GM19035 (cell line): ENCODE measurements around the gene NEURL1.

ENCODE experiments used
- ATAC-seq: cut with Tn5 transposase; IDR thresholded peaks from one replicate; pipeline ENCODE4 v1.9.1; 2021; ENCODE audit not compliant: unreplicated experiment

The NEURL1 gene

DNA sequence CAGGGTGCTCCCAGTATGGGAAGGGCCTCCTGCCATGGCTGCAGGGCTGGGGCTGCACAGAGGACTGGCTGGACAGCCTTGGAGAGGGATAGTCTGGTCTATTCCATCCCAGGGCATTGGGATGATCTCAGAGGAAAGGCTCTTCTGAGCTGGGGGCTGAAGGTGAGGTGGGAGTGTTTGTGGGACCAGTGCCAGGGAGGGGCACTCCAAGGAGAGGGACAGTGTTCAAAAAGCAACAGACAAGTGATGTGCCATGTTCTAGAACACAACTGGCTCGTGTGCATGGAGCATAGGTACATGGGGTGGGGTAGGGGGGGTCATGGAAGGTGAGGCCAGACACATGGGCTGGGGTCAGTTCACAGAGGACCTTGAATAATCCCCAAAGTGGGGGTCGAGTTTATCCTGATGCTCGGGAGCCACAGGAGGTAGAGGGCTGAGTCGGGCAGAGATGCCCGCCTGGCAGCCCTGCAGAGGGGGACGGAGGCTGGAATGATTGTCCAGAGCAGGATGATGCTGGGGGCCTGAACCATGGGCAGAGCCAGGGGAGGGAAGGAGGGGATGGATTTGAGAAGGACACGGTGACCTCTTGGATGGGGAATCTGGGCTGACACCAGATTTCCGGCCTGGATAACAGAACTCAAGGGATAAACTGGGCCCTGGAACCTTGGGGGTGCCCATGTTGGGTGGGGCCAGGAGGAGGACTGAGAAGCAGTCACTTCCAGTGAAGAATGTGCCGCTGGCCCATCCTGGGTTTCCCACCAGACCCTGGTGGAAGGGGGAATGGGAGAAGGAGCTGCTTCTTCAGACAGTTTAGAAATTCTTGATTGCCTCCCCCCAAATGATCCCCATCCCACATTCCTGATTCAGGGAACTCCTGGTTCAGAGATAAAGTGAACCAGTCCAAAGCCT, 50.4 kb downstream of the NEURL1 start:
- no peak for ATAC-seq

DNA sequence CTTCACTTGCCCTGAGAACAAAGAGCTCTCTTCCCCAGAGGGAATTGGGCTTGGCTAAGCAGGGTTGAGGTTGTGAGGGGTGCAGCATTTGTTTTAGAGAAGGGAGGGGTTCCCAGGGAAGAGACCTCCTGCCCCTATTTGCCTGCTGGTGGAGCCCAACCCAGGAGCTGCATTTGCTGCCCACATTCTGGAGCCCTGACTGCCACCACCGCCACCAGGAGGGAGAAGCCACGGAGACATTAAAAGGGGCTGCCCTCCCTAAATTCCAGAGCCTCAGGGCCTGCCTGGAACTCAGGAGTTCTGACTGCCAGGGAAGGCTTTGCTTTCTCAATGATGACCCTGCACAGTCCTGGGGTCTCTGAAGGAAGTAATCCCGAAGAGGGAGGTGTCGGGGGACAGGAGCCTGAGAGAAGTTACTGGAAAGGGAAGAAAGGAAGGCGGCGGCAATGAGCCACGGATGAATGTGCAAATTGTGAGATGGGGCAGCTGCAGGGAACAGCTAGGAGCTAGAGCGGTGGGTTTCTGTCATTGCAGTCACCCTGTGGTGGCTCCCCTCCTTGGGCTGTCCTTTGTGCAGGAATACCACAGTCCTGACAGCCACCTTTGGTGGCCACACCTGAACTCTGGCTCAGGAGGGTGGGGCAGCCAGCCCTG, 51.3 kb downstream of the NEURL1 start:
- ATAC-seq: no peak

DNA sequence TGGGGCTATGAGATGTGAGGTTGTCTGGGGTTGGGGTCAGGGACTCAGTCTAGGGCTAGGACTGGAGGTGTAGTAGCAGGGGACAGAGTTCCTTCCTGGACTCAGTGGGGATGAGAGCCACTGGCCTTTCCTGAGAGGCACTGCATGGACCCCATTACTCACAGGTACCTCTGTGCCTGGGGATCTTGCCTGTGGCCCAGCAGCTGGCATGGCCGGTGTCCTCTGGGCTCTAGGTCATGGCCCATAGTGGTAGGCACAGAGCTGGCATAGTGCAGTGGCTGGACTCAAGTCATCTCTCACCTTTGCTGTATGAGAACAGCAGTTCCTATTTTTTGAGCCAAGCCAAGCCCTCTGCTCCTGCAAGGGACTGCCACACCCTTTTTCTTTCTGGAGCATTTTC, 51.9 kb downstream of the NEURL1 start:
- ATAC-seq: no peak

DNA sequence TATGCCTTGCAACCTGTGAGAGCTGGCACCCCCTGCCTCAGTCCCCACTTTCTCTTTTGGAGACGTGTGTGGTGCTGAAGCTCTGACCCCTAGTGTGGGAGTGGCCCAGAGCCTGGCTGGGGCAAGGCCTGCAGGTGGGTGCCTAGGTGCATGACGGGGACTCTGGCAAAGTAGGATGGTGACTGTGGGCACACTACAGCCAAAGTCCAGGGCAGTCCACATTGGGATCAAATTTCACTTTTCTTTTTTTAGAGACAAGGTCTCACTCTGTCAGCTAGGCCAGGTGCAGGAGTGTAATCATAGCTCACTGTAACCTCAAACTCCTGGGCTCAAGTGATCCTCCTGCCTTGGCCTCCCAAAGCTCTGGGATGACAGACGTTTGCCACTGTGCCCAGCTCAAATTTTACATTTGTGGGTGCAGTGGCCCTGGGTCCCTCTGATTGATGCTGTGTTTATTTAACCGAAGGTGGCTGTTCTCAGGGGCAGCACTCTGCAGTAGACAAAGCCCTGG, 52.3 kb downstream of the NEURL1 start:
- ATAC-seq: no peak

DNA sequence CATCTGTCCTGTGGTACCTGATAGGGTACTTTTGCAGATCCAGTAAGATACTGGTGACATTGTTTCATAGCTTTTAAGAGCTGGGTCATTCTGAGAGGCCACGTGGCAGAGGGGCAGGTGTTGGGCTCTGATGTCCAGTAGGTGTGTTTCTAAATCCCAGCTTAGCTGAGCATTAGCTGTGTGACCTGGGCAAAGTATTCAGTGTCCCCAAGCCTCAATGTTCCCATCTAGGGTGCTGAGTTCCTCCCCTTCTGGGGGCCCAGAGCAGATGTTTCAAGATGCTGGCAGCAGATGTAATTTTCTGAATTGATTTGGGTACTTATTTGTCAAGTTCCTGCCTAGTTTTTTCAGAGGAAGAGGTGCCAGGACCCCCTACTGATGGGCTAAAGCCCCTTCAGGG, 52.9 kb downstream of the NEURL1 start:
- ATAC-seq: no peak

DNA sequence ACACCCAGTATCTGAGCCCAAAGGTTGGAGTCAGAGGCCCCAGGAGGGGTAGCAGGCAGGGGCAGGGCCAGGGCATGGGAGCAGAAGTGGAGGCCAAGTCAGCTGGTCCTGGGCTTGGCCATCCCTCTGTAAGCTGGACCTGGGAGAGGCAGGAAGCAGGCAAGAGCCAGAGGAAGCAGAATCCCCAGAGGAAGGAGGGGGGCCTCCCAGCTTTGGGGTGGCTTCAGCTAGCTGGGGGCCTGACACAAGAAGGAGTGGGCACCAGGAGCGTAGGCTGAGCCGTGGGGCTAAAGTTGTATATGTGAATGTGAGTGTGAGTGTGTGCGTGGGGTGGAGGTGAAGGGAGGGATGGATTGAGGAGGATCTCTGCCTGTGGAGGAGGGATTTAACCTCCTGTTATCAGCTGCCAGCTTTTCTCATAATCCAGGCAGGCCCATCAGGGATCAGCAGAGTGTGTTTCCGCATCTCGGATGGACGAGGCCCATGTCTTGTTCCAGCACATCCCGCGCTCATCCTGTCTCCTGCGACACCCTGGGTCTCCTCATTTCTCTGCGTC, 54.0 kb downstream of the NEURL1 start:
- no peak for ATAC-seq

DNA sequence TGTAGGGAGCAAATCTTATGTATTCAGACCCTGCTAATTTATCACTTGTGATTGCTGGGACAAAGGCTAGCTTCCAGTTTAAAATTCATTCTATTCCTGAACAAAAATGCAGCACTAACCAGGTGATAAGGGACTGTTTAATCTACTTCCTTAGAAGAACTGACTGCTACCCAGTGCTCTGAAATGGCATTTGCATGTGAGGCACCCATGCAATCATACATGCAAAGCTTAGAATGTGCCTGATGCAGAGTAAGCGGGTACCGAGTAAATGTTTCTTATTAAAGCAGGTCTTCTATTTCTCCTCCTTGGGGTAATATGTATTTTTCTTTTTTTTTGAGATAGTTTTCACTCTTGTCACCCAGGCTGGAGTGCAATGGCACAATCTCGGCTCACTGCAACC, 54.5 kb downstream of the NEURL1 start:
- no peak for ATAC-seq

DNA sequence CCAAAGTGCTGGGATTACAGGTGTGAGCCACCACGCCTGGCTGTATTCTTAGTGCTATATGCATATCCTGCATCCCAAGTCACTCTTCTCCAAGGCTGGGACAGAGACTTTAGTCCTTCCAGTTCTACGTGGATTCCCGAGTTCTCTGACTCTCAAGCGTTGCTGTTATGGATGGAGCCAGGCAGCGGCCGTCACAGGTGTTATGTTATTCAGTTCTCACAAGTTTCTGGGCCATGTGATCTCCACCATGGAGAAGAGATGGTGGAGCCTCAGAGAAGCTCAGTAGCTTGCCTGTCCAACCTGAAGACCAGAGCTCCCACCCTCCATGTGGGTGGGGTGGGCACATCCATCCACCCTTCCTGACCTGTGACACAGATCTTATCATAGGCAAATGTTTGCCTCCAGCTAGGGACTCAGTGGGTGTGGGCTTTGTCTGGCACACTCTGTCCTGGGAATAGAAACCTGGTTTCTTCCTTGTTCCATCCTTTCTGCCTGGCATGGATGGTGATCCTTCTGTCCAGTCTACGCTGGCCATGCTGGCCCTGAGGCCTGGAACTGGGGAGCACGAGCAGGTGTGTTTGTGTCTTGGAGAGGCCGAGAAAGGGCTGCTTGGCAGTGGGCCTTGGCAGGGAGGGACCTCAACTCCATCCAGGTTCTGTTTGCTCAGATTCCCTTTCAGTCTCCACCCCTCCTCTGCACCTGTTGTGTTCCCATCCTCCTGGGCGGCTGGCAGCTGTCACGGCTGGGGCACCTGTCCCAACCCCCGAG, 55.3 kb downstream of the NEURL1 start:
- no peak for ATAC-seq

DNA sequence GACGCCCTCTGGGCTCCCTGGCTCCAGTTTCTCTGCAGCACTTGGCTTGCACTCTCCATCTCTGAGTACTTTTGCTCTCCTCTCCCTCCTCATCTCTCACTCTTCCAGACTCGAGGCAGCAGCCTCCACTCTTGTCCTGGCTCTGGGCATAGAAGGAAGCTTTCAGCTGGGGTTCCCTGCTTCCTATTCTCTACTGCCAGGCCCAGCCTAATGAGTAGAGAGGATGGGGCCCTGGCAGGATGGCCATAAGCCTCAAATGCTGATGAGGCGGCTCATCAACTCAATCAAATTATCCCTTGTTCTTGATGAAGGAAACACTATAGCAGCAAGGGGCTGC, 55.8 kb downstream of the NEURL1 start:
- ATAC-seq: no peak

DNA sequence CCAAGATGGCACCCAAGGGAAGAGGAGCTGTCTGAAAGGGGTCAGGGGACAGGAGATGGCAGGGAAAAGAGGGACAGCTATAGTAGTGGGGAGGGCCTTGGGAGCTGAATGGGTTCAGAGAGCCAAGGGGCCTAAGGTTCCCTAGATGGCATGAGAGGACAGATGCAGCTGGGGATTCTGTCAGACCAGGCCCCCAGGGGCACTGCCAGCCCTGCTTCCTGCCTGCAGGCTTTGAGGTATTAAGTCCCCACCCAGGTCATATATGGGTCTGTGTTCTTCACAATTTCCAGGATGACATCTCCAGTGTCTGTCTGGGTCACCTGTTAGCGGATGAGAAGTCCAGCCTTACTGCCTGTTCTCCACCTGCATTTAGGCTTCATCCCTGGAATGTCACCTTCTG, 56.7 kb downstream of the NEURL1 start:
- no peak for ATAC-seq

DNA sequence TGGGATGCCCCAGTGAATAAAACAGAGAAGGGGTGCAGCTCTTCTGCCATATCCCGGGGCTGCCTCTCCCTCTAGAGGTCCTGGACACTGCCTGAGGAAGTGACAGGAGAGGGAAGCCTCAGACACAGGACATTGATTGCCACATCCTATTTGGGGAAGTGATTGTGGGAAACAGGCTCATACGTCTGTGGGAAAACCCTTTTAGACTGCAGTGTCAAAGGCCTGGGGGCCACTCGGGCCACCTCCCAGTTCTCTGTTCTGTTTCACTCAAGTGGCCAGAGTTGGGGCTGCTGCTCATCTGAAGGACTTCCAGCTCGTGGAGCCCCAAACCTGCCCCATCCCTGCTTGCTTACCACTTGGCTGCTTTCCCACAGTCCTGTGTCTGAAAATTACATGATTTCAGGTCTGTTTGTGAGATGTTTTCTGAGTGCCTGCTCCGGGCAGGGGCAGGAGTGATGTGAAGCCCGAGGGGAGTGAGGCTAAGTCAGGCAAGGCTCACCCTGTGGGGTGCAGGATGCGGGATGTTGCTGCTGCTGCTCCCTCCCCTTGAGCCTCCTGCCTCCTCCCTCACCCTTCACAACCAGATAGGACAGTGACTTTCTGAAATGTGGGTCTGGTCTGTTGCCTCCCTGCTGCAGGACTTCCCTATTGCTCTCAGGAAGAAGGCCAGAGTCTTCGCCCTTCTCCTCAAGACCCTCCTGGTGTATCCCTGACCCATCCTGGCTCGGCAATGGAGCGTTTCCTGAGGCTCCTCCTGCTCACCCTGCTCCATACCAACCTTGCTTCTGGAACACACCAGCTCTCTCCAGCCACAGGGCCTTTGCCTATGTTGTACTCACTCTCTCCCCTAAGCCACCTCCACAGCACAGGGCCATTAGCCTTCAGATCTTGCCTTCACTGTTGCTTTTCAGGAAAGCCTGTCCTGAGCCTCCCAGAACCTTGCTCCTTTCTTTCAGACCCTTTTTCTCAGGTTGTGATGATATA, 58.4 kb downstream of the NEURL1 start:
- ATAC-seq: no peak

DNA sequence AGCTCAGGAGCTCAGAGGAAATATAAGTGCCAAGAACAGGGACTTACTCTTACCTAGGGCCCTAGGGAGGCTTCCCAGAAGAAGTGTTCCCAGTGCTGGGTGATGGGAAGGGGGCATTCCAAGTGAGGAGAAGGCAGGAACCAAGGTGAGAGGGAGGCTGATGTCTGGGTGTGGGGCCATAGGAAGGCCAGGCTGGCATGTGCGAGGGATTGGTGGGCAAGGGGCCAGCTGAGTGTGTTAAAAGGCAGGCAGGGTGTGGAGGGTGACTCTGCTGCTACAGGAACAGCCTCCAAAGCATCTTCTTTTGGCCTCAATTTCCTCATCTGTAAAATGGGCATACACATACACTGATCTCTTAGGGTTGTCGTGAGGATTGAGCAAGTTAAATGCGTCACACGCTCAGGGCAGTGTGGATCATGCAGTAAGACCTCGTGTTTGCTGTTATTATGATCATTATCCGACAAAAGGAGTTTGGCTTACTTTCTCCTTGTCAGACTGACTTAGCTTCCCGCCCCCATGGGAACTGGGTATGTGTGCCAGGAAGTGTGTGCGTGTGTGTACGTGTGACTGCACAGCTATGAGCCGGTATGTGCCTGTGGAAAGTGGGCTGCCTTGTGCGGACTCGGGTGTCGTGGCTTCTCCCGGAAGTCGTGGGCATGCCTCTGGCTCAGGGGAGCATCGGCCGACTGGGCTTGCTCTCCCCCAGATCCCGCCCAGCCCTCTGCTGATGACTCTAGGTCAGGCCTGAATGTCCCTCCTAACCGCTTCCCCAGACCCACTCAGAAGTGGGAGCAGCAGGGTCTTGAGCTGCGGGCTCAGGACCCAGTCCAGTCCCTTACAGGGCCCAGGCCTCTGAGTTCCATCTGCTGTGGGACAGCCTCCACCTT, 59.6 kb downstream of the NEURL1 start:
- ATAC-seq: no peak

DNA sequence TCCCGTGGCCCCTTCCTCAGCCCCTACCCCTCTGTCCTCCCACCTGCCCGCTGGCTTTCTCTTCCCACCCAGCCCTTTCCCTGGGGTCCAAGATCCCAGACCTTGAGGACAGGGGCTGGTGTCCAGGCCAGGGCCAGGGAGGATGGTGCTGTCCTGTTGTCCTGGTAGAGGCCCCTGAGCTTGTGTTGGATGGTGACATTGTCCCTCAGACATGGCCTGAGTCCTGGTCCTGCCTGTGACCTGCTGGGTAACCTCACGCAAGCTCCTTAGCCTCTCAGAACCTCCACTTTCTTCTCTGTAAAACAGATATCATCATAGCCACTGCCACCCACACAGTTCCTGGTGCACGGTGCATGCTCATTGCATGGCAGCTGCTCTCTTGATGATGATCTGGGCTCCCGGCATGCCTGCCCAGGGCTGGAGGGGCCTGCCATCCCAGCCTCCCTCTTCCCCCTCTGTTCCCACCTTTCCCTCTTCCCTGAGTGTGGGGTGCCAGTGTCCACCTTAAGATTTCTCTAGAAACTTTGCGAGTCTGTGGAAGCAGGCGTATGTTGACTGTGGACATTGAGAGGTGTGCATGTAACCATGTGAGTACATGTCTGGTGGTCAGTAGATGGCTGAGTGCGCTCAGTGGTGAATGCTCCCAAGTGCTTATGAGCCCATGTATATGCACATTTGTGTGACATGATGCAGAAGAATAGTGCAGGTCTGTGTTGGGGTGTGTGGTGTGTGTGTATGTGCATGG, 60.4 kb downstream of the NEURL1 start:
- no peak for ATAC-seq

DNA sequence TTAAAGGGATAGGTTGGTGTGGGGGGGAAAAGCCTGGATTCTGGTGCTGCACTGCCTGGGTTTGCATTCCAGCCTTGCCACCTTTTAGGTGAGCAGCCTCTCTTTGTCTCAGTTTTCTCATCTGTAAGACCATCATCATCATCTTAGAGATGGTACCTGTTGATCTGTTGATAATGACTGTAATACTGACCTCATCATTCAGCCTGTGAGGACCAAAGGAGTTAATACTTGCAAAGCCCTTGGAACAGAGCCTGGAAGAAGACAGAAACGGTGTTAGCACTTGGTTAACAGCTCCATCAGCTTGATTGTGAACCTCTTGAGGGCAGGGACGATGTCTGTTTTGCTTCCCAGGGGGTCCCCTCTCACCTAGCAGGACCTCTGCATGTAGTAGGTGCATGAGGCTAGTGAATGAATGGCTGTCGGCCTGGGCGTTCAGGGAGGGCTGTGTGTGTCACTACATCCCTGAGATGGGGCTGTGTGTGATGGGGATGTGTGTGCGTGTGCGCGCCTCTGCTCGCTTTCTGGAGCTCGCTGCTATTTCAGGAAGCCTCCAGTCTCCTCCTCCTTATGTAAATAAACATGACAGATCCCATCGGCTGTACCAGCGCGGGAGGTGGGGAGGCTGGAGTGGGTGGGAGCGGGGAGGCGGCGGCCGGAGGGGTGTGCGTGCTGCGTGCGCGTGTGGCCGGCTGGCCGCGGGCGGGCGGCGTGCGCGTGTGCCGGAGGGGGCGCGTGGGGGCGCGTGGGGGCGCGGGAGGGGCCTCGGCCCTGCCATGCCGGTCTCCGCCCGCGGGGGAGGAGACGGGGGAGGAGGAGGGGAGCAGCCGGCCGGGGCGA, 61.2 kb downstream of the NEURL1 start:
- ATAC-seq: no peak

DNA sequence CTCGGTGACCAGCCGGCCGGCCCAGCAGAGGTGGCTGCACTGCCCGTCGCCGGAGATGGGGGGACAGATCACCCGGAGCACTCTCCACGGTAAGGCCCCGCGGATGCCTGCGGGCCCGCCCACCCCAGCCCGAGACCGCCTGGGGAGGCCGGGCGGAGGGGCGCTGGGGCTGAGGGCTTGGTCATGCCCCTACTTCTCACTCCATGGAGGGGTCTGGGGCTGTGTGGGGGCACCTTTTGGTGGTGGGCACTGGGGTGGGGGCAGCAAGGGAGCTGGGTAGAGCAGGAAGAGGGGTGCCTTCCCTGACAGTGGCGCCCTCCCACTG, 61.8 kb downstream of the NEURL1 start:
- ATAC-seq: no peak

DNA sequence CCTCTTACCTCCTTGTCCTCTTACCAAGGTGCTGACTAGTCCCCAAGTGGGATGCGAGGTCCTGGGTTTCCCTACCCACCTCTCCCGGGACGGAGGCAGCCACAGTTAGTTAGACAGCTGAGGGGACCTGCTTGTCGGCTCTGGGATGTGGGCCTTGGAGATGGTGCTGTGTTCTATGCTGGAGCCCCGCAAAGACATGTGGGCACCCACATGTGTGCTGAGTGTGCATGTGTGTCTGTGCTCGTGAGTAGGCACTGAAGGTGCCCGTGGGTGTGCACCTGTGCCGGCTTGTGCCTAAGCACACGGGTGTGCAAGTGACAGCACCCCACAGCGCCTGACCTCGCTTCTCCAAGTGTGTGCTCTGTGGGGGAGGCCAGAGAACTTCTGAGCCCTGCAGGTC, 62.2 kb downstream of the NEURL1 start:
- ATAC-seq: no peak

DNA sequence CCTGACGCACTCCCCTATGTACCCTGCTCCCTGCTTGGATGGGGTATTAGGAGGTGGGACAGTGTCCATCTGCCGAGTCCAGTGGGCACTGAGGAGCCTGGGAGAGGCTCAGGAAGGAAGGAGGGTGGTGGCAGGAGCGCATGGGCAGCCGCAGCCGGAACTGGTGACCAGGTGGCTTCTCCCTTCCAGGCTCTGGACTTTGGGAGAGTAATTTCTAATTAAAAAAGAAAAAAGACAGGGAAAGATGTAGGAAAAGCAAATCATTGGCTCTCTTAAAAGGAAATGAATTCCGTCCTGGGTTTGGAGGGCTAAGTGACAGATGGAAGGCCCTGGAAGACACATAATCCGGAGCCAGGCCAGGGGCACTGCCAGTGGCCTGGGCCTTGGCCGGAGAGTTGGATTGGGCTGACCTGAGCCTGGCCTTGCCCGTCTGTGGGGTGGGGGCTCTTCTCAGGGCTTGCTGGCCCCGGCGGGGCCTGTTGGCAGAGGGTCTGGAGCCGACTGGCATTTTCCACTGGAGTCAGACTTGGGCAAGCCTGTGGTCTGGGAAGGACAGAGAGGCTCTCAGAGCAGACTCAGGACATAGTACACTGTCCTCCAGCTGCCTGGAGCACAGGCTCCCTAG, 63.0 kb downstream of the NEURL1 start:
- no peak for ATAC-seq
